HEK293 (cell line): ENCODE results near the gene CRIP2.

Experiments used
- CTCF ChIA-PET: fragments of 350-600 bp; formaldehyde crosslinking; extraction: SDS; loops from one replicate; lab custom pipeline; 2021; ENCODE audit warnings: antibody characterized with exemption; lab: Yijun Ruan, JAX
- POLR2A ChIA-PET: fragments of 300-600 bp; formaldehyde crosslinking; extraction: SDS; loops from one replicate; lab custom pipeline; 2020; ENCODE audit warnings: antibody characterized with exemption, inconsistent platforms; lab: Yijun Ruan, JAX
- H3K27ac ChIP-seq: fragments of 200-500 bp; sonication (Bioruptor generic); 2 replicates; pipeline ENCODE4 v1.5.1; 2014; ENCODE audit warnings: low read depth, low read length, control low read depth, inconsistent platforms; ENCODE audit errors: extremely low read depth
- H3K36me3 ChIP-seq, 2 experiments: fragments of 200-500 bp in 1 of 2; sonication (Bioruptor generic) in 1 of 2; 1 replicate in 1 of 2; 2 replicates in 1 of 2; pipeline ENCODE4 v1.5.1; 2014 to 2017; ENCODE audit warnings: inconsistent platforms in 2 of 2, low read length in 2 of 2; ENCODE audit not compliant: control insufficient read depth in 2 of 2, insufficient read depth in 1 of 2
- H3K4me1 ChIP-seq: fragments of 200-500 bp; sonication (Bioruptor generic); 2 replicates; pipeline ENCODE4 v1.5.1; 2014; ENCODE audit warnings: mild to moderate bottlenecking, low read length, inconsistent platforms; ENCODE audit not compliant: control insufficient read depth, insufficient read depth
- H3K4me3 ChIP-seq: 2 replicates; pipeline ENCODE4 v1.5.1; 2011; ENCODE audit warnings: low read depth, mild to moderate bottlenecking, control low read depth, low read length, moderate library complexity
- H3K9me3 ChIP-seq: fragments of 200-500 bp; sonication (Bioruptor generic); 2 replicates; pipeline ENCODE4 v1.5.1; 2014; ENCODE audit warnings: low read depth, low read length, inconsistent platforms; ENCODE audit not compliant: control insufficient read depth, insufficient read depth
- BCL11B ChIP-seq: fragments of 450-650 bp; formaldehyde crosslinking; IDR thresholded peaks from 2 replicates; pipeline ENCODE4 v1.5.1; 2016; ENCODE audit warnings: low read depth, missing biosample characterization, missing genetic modification characterization
- EGR2 ChIP-seq: fragments of 450-650 bp; formaldehyde crosslinking; IDR thresholded peaks from 2 replicates; pipeline ENCODE4 v1.5.1; 2016; ENCODE audit warnings: low read depth, missing biosample characterization, missing genetic modification characterization
- GLI2 ChIP-seq: fragments of 450-650 bp; formaldehyde crosslinking; IDR thresholded peaks from 2 replicates; pipeline ENCODE4; 2017; ENCODE audit warnings: missing biosample characterization, missing genetic modification characterization, low read depth, borderline replicate concordance
- GLIS1 ChIP-seq: fragments of 450-650 bp; formaldehyde crosslinking; IDR thresholded peaks from 2 replicates; pipeline ENCODE4 v1.5.1; 2016; ENCODE audit warnings: missing biosample characterization, missing genetic modification characterization
- GLIS2 ChIP-seq: fragments of 450-650 bp; formaldehyde crosslinking; IDR thresholded peaks from 2 replicates; pipeline ENCODE4 v1.5.1; 2016; ENCODE audit warnings: missing biosample characterization, missing genetic modification characterization
- INSM2 ChIP-seq: fragments of 450-650 bp; formaldehyde crosslinking; IDR thresholded peaks from 2 replicates; pipeline ENCODE4 v1.5.1; 2016; ENCODE audit warnings: missing biosample characterization, missing genetic modification characterization
- PRDM1 ChIP-seq: fragments of 450-650 bp; formaldehyde crosslinking; IDR thresholded peaks from 2 replicates; pipeline ENCODE4; 2016; ENCODE audit warnings: missing biosample characterization, missing genetic modification characterization
- SCRT1 ChIP-seq: fragments of 450-650 bp; formaldehyde crosslinking; IDR thresholded peaks from 2 replicates; pipeline ENCODE4 v1.5.1; 2016; ENCODE audit warnings: missing biosample characterization, missing genetic modification characterization, borderline replicate concordance
- SP2 ChIP-seq: fragments of 450-650 bp; formaldehyde crosslinking; IDR thresholded peaks from 2 replicates; pipeline ENCODE4 v1.5.1; 2016; ENCODE audit warnings: missing biosample characterization, missing genetic modification characterization
- WT1 ChIP-seq: fragments of 450-650 bp; formaldehyde crosslinking; IDR thresholded peaks from 2 replicates; pipeline ENCODE4 v1.5.1; 2016; ENCODE audit warnings: missing biosample characterization, missing genetic modification characterization
- ZBTB1 ChIP-seq: fragments of 450-650 bp; formaldehyde crosslinking; IDR thresholded peaks from 2 replicates; pipeline ENCODE4 v1.5.1; 2016; ENCODE audit warnings: missing biosample characterization, missing genetic modification characterization
- ZBTB8A ChIP-seq: fragments of 450-650 bp; formaldehyde crosslinking; IDR thresholded peaks from 2 replicates; pipeline ENCODE4 v1.5.1; 2016; ENCODE audit warnings: missing biosample characterization, missing genetic modification characterization
- ZFHX2 ChIP-seq: fragments of 450-650 bp; formaldehyde crosslinking; conservative IDR thresholded peaks from 2 replicates; pipeline ENCODE4 v1.5.1; 2016; ENCODE audit warnings: missing biosample characterization, missing genetic modification characterization
- ZIC2 ChIP-seq: fragments of 450-650 bp; formaldehyde crosslinking; IDR thresholded peaks from 2 replicates; pipeline ENCODE4 v1.5.1; 2016; ENCODE audit warnings: missing biosample characterization, missing genetic modification characterization
- ZNF174 ChIP-seq: fragments of 450-650 bp; formaldehyde crosslinking; IDR thresholded peaks from 2 replicates; pipeline ENCODE4 v1.5.0; 2017; ENCODE audit warnings: missing biosample characterization, mild to moderate bottlenecking, missing genetic modification characterization
- ZNF350 ChIP-seq: fragments of 450-650 bp; formaldehyde crosslinking; IDR thresholded peaks from 2 replicates; pipeline ENCODE4 v1.5.0; 2017; ENCODE audit warnings: missing biosample characterization, mild to moderate bottlenecking, missing genetic modification characterization
- ZNF404 ChIP-seq: fragments of 450-650 bp; formaldehyde crosslinking; IDR thresholded peaks from 2 replicates; pipeline ENCODE4 v1.5.1; 2017; ENCODE audit warnings: missing biosample characterization, missing genetic modification characterization
- ZNF423 ChIP-seq: fragments of 450-650 bp; formaldehyde crosslinking; IDR thresholded peaks from 2 replicates; pipeline ENCODE4 v1.5.1; 2016; ENCODE audit warnings: missing biosample characterization, missing genetic modification characterization
- ZNF510 ChIP-seq: fragments of 450-650 bp; formaldehyde crosslinking; IDR thresholded peaks from 2 replicates; pipeline ENCODE4 v1.5.1; 2018; ENCODE audit warnings: mild to moderate bottlenecking, missing genetic modification characterization, missing biosample characterization; ENCODE audit not compliant: insufficient replicate concordance
- ZNF514 ChIP-seq: fragments of 450-650 bp; formaldehyde crosslinking; IDR thresholded peaks from 2 replicates; pipeline ENCODE4 v1.5.1; 2016; ENCODE audit warnings: missing biosample characterization, missing genetic modification characterization
- ZNF544 ChIP-seq: fragments of 450-650 bp; formaldehyde crosslinking; IDR thresholded peaks from 2 replicates; pipeline ENCODE4 v1.5.0; 2017; ENCODE audit warnings: missing biosample characterization, missing genetic modification characterization
- ZNF549 ChIP-seq: fragments of 450-650 bp; IDR thresholded peaks from 2 replicates; pipeline ENCODE4 v1.5.1; 2018; ENCODE audit warnings: missing biosample characterization, missing genetic modification characterization, mild to moderate bottlenecking, inconsistent platforms, moderate library complexity
- ZNF791 ChIP-seq: fragments of 450-650 bp; formaldehyde crosslinking; IDR thresholded peaks from 2 replicates; pipeline ENCODE4 v1.5.1; 2016; ENCODE audit warnings: missing biosample characterization, missing genetic modification characterization
- ZNF792 ChIP-seq: fragments of 450-650 bp; formaldehyde crosslinking; IDR thresholded peaks from 2 replicates; pipeline ENCODE4 v1.5.1; 2016; ENCODE audit warnings: missing biosample characterization, missing genetic modification characterization
- TF ChIP-seq, protein P1 (sequence below): fragments of 450-650 bp; formaldehyde crosslinking; IDR thresholded peaks from 2 replicates; pipeline ENCODE4 v1.5.1; 2016; ENCODE audit warnings: missing biosample characterization, missing genetic modification characterization
- TF ChIP-seq, protein P2 (sequence below): fragments of 450-650 bp; formaldehyde crosslinking; IDR thresholded peaks from 2 replicates; pipeline ENCODE4; 2016; ENCODE audit warnings: missing biosample characterization, missing genetic modification characterization
- TF ChIP-seq, protein P3 (sequence below): fragments of 450-650 bp; formaldehyde crosslinking; IDR thresholded peaks from 2 replicates; pipeline ENCODE4 v1.5.1; 2016; ENCODE audit warnings: missing biosample characterization, missing genetic modification characterization

The CRIP2 gene

GRCh38 chr14:105499256-105500035 lies 24.8 kb downstream of the CRIP2 start:
- Histone ChIP-seq H3K4me1 (no peaks in the 10 kb centered on the region), H3K9me3 (no peaks in the 10 kb centered on the region), H3K36me3 (peaks cover 0 to 6% of the 10 kb centered on the region in 2 experiments; a peak in 1 of 3 replicates), H3K4me3 (no peak overlapping the region), H3K27ac (no peak overlapping the region)
- POLR2A ChIA-PET = interaction anchor here (0.9 to 1.3 kb wide), 2 partner anchors 7 to 12 kb away, joined by 3 to 5 read pairs; no protein-coding TSS in a partner anchor
- TF ChIP-seq SCRT1 (tag by site-specific recombination) (no peak), BCL11B (tag by site-specific recombination) (no peak), ZNF792 (tag by site-specific recombination) (no peak), ZNF544 (tag by site-specific recombination) (no peak), ZNF423 (tag by site-specific recombination) (0 out of 2 replicates have a peak, but pooled peaks have one; percentile 8), GLIS2 (tag by site-specific recombination) (peak; percentile 33; the same call in 1 of the 2 replicates), ZIC2 (tag by site-specific recombination) (peak; percentile 81), EGR2 (peak; percentile 47), ZFHX2 (tag by site-specific recombination) (peak; percentile 50), SP2 (tag by site-specific recombination) (peak; percentile 31), INSM2 (tag by site-specific recombination) (no peak), GLIS1 (tag by site-specific recombination) (peak; percentile 47; the same call in 1 of the 2 replicates)
- TF ChIP-seq, protein P1, sequence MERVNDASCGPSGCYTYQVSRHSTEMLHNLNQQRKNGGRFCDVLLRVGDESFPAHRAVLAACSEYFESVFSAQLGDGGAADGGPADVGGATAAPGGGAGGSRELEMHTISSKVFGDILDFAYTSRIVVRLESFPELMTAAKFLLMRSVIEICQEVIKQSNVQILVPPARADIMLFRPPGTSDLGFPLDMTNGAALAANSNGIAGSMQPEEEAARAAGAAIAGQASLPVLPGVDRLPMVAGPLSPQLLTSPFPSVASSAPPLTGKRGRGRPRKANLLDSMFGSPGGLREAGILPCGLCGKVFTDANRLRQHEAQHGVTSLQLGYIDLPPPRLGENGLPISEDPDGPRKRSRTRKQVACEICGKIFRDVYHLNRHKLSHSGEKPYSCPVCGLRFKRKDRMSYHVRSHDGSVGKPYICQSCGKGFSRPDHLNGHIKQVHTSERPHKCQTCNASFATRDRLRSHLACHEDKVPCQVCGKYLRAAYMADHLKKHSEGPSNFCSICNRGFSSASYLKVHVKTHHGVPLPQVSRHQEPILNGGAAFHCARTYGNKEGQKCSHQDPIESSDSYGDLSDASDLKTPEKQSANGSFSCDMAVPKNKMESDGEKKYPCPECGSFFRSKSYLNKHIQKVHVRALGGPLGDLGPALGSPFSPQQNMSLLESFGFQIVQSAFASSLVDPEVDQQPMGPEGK = peak; percentile 40; the same call in 1 of the 2 replicates
- TF ChIP-seq, protein P2, sequence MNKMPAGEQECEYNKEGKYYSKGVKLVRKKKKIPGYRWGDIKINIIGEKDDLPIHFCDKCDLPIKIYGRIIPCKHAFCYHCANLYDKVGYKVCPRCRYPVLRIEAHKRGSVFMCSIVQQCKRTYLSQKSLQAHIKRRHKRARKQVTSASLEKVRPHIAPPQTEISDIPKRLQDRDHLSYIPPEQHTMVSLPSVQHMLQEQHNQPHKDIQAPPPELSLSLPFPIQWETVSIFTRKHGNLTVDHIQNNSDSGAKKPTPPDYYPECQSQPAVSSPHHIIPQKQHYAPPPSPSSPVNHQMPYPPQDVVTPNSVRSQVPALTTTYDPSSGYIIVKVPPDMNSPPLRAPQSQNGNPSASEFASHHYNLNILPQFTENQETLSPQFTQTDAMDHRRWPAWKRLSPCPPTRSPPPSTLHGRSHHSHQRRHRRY (tag by site-specific recombination) = no peak
- CTCF ChIA-PET = no interaction called here

- Histone ChIP-seq H3K4me1 (no peaks in the 10 kb centered on the region), H3K4me3 (no peak overlapping the region), H3K9me3 (no peaks in the 10 kb centered on the region), H3K36me3 (peaks cover 0 to 6% of the 10 kb centered on the region in 2 experiments; a peak in 1 of 3 replicates), H3K27ac (no peak overlapping the region)
- ChIA-PET POLR2A (interaction anchor here (0.9 to 1.4 kb wide), 3 partner anchors 8 to 12 kb away, joined by 3 to 5 read pairs (median 5); no protein-coding TSS in a partner anchor), CTCF (interaction anchor here (1.1 kb wide), 1 partner anchor 134 kb away, joined by 4 read pairs; no protein-coding TSS in a partner anchor)
- no peak for TF ChIP-seq ZNF174 (tag by site-specific recombination)
- no peak for TF ChIP-seq ZBTB8A (tag by site-specific recombination)
- no peak for TF ChIP-seq ZNF350 (tag by site-specific recombination)
- TF ChIP-seq, protein P3, sequence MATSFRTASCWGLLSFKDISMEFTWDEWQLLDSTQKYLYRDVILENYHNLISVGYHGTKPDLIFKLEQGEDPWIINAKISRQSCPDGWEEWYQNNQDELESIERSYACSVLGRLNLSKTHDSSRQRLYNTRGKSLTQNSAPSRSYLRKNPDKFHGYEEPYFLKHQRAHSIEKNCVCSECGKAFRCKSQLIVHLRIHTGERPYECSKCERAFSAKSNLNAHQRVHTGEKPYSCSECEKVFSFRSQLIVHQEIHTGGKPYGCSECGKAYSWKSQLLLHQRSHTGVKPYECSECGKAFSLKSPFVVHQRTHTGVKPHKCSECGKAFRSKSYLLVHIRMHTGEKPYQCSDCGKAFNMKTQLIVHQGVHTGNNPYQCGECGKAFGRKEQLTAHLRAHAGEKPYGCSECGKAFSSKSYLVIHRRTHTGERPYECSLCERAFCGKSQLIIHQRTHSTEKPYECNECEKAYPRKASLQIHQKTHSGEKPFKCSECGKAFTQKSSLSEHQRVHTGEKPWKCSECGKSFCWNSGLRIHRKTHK (tag by site-specific recombination) = no peak
- TF ChIP-seq ZNF791 (tag by site-specific recombination) = no peak
- no peak for TF ChIP-seq ZNF404 (tag by site-specific recombination)
- TF ChIP-seq ZNF514 (tag by site-specific recombination) = no peak
- TF ChIP-seq, protein P2 (tag by site-specific recombination) = no peak
- TF ChIP-seq WT1 = no peak
- TF ChIP-seq GLI2 (tag by site-specific recombination) = no peak
- no peak for TF ChIP-seq ZNF510 (tag by site-specific recombination)
- no peak for TF ChIP-seq ZBTB1 (tag by site-specific recombination)
- TF ChIP-seq ZNF549 (tag by site-specific recombination) = no peak
- no peak for TF ChIP-seq PRDM1 (tag by site-specific recombination)
These were observed 25.6 kb downstream of the CRIP2 start for GRCh38 chr14:105500036-105500725.
